ENCODE measurements around the gene NCF4.

NCF4 gene

DNA sequence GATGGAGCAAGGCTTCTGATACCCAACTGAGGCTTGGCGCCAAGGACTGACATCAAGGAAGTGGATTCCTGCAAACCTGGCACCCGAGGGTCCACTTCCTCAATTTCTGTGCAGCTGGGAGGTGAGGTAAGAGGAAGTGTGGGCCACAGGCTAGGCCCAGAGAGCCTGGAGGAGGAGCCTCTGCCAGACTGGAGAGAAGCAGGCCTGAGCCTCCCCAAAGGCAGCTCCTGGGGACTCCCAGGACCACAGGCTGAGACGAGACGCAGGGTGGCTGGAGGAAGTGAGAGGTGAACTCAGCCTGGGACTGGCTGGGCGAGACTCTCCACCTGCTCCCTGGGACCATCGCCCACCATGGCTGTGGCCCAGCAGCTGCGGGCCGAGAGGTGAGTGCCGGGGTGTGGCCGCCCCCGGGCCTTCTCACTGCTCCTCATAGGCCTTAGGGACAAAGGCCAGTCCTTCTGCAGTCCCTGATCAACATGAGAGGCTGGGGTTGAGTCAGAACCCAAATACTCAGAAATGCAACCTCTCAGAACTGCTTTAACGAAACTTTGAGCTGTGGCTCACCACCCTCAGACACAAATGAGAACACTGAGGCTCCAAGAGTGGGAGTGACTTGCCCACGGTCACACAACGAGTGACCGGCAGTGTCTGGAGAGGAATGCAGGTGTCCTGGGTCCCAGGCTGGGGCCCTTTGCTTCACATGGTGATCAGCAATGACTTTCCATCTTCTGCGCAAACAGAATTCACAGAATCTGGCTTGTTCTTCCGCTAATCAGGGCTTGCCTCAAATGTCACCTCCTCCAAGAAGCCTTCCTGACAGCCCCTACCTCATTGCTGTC lies at the start of gene NCF4:
Gene NCF4, plus strand, starts transcription at position 186 of the 839 bp plus-strand sequence. Its CDS starts 166 bp downstream, at position 352.
- H3K4me3 ChIP-seq = peak within 1 kb of the TSS; percentile 53
- no peak for DNase-seq (ENCODE audit: low spot score)
- H3K27ac ChIP-seq = peak within 1 kb of the TSS; percentile 18 to 75
- TF ChIP-seq, protein P1, sequence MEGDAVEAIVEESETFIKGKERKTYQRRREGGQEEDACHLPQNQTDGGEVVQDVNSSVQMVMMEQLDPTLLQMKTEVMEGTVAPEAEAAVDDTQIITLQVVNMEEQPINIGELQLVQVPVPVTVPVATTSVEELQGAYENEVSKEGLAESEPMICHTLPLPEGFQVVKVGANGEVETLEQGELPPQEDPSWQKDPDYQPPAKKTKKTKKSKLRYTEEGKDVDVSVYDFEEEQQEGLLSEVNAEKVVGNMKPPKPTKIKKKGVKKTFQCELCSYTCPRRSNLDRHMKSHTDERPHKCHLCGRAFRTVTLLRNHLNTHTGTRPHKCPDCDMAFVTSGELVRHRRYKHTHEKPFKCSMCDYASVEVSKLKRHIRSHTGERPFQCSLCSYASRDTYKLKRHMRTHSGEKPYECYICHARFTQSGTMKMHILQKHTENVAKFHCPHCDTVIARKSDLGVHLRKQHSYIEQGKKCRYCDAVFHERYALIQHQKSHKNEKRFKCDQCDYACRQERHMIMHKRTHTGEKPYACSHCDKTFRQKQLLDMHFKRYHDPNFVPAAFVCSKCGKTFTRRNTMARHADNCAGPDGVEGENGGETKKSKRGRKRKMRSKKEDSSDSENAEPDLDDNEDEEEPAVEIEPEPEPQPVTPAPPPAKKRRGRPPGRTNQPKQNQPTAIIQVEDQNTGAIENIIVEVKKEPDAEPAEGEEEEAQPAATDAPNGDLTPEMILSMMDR (IDR thresholded peaks at IDR 0.05) = no peak

DNA sequence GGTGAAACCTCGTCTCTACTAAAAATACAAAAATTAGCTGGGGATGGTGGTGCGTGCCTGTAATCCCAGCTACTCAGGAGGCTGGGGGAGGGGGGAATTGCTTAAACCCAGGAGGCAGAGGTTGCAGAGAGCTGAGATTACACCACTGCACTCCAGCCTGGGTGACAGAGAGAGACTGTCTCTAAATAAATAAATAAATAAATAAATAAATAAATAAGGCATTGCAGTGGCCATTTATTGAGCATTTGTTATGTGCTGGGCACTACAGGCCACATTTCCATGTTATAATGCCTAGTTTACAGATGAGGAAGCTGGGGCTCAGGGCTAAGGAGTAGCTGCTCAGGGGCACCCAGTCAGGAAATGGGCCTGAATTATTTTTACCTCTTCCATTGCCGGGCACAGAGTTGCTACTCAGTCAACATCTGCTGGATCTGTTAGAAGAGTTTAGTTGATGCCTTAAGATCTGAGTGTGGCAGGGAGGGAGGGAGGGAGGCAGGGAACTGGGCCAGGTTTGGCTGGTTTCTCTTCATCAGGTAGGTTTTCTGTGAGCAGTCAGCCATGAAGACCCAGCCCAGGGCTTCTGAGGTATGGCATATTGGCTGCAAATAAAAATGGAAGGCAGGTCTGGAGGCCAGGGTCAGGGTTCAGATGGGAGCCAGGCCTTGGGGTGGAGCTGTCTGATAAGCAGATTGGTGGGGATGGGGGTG lies 49.6 kb upstream of the NCF4 start:
- TF ChIP-seq, protein P1 (IDR thresholded peaks at IDR 0.05) = no peak
- Histone ChIP-seq H3K27ac (no peak overlapping the region), H3K4me3 (no peak overlapping the region)
- no peak for DNase-seq (ENCODE audit: low spot score)

DNA sequence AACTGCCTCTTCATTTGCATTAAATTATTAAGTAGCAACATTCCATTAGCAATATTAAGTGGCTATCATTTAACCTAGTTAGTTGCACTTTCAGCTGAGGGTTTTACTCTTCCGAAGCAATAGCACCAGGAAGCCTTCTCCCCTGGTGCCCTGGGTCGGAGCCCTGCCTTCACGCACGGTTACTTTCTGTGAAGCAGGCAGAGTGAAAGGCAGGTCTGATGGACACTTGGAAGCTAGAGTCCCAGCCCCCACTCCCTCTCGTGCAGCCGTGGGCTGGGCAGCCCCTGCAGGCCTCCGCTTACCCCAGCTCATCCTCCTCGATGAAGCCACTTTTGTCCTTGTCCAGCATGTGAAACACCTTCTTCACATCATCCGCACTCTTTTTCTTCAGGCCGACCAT lies 46.0 kb upstream of the NCF4 start:
- no peak for DNase-seq (ENCODE audit: low spot score)
- TF ChIP-seq, protein P1 (IDR thresholded peaks at IDR 0.05) = no peak
- no peak overlapping the region for H3K4me3 ChIP-seq
- H3K27ac ChIP-seq = no peak overlapping the region

DNA sequence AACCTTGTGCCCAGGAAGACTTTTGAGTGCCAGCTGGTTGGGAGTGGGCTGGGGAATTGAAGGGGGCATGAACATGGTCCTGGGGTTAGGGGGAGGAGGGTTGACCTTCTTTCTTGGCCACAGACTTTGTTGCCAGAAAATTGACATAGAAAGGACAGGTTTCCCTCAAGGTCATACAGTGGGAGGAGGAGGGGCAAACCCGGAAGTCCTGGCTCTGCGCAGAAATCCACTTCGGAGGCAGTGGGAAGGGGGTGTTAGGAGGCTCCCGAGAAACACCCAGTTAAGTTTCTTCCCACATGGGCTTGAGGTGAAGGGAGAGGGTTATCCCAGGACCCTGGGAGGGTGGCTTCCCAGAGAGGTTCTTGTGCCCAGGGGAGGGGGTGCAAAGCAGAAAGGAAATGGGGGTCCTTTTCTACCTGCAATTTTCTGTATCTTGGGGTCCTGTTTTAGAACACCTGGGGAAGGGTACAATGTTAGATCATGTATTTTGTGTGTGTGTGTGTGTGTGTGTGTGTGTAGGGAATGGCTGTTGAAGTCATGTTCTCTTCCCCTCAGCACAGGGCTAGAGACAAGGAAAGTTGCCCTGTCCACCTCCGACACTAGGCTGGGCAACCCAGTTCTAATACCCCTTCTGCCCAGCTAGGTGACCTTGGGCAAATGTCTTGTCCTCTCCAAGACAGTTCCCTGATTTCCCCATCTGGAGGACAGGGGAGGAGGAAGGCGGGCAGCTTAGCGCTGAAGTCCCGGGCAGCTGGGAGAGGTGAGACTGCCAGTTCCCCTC lies 45.1 kb upstream of the NCF4 start:
- DNase-seq (ENCODE audit: low spot score) = no peak
- TF ChIP-seq, protein P1 (IDR thresholded peaks at IDR 0.05) = no peak
- no peak overlapping the region for H3K4me3 ChIP-seq
- no peak overlapping the region for H3K27ac ChIP-seq

DNA sequence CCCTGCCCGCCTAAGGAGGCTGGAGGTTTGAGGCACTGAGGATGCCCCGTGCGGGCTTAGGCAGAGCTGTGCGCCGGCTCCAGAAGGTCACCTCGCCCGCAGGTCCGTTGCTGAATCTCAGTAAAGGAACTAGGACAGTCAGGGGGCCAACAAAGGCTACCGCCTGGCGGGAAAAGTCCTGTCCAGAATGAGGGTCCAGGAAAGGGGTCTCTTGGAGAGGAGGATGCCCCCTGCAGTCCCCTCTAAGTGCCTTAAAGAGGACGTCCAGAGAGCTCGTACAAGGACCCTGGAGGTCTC lies 44.5 kb upstream of the NCF4 start:
- H3K4me3 ChIP-seq = peak overlapping the region; percentile 58
- TF ChIP-seq, protein P1 (IDR thresholded peaks at IDR 0.05) = no peak
- no peak for DNase-seq (ENCODE audit: low spot score)
- no peak overlapping the region for H3K27ac ChIP-seq

DNA sequence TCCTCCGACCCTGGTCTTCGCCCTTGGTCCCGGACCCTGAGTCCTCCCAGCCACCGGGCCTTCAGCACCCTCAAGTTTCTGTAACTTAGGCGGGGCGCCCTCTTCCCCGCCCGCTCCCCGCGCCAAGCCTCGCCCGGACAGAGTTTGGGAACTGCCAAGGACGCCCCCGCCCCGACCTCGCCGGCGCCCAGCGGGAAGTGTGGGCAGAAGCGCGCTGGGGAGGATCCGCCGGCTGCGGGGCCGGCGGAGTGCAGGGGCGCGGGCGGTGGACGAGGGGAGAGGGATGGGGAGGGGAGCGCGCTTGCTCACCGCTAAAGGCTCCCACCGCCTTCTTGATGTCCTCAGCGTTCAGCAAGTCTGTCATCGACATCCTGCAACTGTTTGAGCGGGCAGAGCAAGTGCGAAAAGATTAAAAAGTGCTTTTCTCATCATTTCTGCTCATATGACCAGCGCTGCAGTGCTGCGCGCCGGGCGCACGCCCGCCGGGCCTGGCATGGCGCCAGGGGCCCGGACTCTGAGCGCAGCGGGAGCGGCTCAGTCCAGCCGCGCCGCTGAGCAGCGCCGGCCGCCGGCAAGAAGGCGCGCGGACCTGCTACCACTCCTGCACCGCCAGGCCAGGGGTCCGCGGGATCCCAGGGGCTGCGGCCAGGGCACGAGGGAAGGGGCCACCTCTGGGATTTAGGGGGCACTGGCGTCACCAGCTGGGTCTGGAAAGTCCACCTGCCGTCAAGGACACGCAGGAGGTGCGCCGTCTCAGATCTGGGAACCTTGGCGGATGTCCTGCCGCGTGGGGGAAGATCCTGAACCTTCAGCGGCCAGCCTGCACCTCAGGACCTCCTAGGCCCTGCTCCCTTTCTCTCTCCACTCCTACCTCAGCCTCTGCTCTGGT lies 43.9 kb upstream of the NCF4 start, which contains the start of gene PVALB:
Gene PVALB, minus strand, starts transcription at position 400 of the 889 bp plus-strand sequence. Its CDS starts 30 bp downstream, at position 370.
- DNase-seq (ENCODE audit: low spot score) = no peak
- peak within 1 kb of the TSS; percentile 58 for H3K4me3 ChIP-seq
- no peak within 1 kb of the TSS for H3K27ac ChIP-seq
- TF ChIP-seq, protein P1 (IDR thresholded peaks at IDR 0.05) = no peak

Measured in coronary artery (tissue), 2 donors.